ENCODE data around the gene RET. TPM values are rescaled to one million over a fixed set of nuclear protein-coding genes. Genes with fewer than 3 reads are reported as not detected.

Gene RET
- total and polyA plus RNA-seq, 4 donors = 0.25 to 2.5 (median 0.29) TPM; not detected in 1

GRCh38 chr10:43058716-43059335 lies 18.0 kb upstream of the RET start:
- Histone ChIP-seq H3K27me3 (ENCODE audit: control insufficient read depth in 1 of 2, insufficient read depth in 2 of 2, low read length in 1 of 2) (no peaks in the 10 kb centered on the region), H3K9me3 (ENCODE audit: control insufficient read depth, low read length) (no peaks in the 10 kb centered on the region), H3K4me3 (ENCODE audit: low read length in 2 of 2) (no peak overlapping the region), H3K36me3 (ENCODE audit: control insufficient read depth in 1 of 2, insufficient read depth in 2 of 2, low read length in 1 of 2) (no peaks in the 10 kb centered on the region), H3K4me1 (ENCODE audit: control insufficient read depth in 1 of 2, insufficient read depth in 2 of 2, low read length in 2 of 2) (no peaks in the 10 kb centered on the region), H3K27ac (ENCODE audit: low read depth in 1 of 2, low read length in 2 of 2) (no peak overlapping the region)
- ATAC-seq (ENCODE audit: low FRiP score) = no peak
- DNase-seq = peak; percentile 28 to 54
- 87 to 88% methylated on average over 13 of the region's 13 CpGs for WGBS, 2 donors
- intact Hi-C loops (cut with DNase I) = no loop called here

- no peaks in the 10 kb centered on the region for H3K27me3 ChIP-seq (ENCODE audit: control insufficient read depth in 1 of 2, insufficient read depth in 2 of 2, low read length in 1 of 2)
- H3K27ac ChIP-seq (ENCODE audit: low read depth in 1 of 2, low read length in 2 of 2) = no peak overlapping the region
- no peak overlapping the region for H3K4me3 ChIP-seq (ENCODE audit: low read length in 2 of 2)
- H3K9me3 ChIP-seq (ENCODE audit: control insufficient read depth, low read length) = no peaks in the 10 kb centered on the region
- ATAC-seq (ENCODE audit: low FRiP score) (no peak), DNase-seq (no peak)
- H3K4me1 ChIP-seq (ENCODE audit: control insufficient read depth in 1 of 2, insufficient read depth in 2 of 2, low read length in 2 of 2) = no peaks in the 10 kb centered on the region
- no peaks in the 10 kb centered on the region for H3K36me3 ChIP-seq (ENCODE audit: control insufficient read depth in 1 of 2, insufficient read depth in 2 of 2, low read length in 1 of 2)
- intact Hi-C loops (cut with DNase I) = no loop called here
- 52 to 68% methylated on average over 6 of the region's 6 CpGs for WGBS, 2 donors
Measured at GRCh38 chr10:43059336-43059720, 17.5 kb upstream of the RET start.

GRCh38 chr10:43059828-43060227 lies 17.0 kb upstream of the RET start:
- DNase-seq = no peak
- ATAC-seq (ENCODE audit: low FRiP score) = no peak
- Histone ChIP-seq H3K4me1 (ENCODE audit: control insufficient read depth in 1 of 2, insufficient read depth in 2 of 2, low read length in 2 of 2) (no peaks in the 10 kb centered on the region), H3K36me3 (ENCODE audit: control insufficient read depth in 1 of 2, insufficient read depth in 2 of 2, low read length in 1 of 2) (no peaks in the 10 kb centered on the region), H3K27me3 (ENCODE audit: control insufficient read depth in 1 of 2, insufficient read depth in 2 of 2, low read length in 1 of 2) (no peaks in the 10 kb centered on the region), H3K9me3 (ENCODE audit: control insufficient read depth, low read length) (no peaks in the 10 kb centered on the region), H3K27ac (ENCODE audit: low read depth in 1 of 2, low read length in 2 of 2) (no peak overlapping the region), H3K4me3 (ENCODE audit: low read length in 2 of 2) (no peak overlapping the region)
- 69 to 71% methylated on average over 7 of the region's 7 CpGs for WGBS, 2 donors
- intact Hi-C loops (cut with DNase I) = no loop called here

GRCh38 chr10:43060291-43060690 lies 16.6 kb upstream of the RET start:
- DNase-seq (peak in 1 of 2 donors; percentile 34), ATAC-seq (ENCODE audit: low FRiP score) (no peak)
- intact Hi-C loops (cut with DNase I) = no loop called here
- Histone ChIP-seq H3K27me3 (ENCODE audit: control insufficient read depth in 1 of 2, insufficient read depth in 2 of 2, low read length in 1 of 2) (no peaks in the 10 kb centered on the region), H3K27ac (ENCODE audit: low read depth in 1 of 2, low read length in 2 of 2) (no peak overlapping the region), H3K4me3 (ENCODE audit: low read length in 2 of 2) (no peak overlapping the region), H3K9me3 (ENCODE audit: control insufficient read depth, low read length) (no peaks in the 10 kb centered on the region), H3K4me1 (ENCODE audit: control insufficient read depth in 1 of 2, insufficient read depth in 2 of 2, low read length in 2 of 2) (no peaks in the 10 kb centered on the region), H3K36me3 (ENCODE audit: control insufficient read depth in 1 of 2, insufficient read depth in 2 of 2, low read length in 1 of 2) (no peaks in the 10 kb centered on the region)
- WGBS, 2 donors = 69 to 84% methylated on average over 6 of the region's 6 CpGs

- Histone ChIP-seq H3K36me3 (ENCODE audit: control insufficient read depth in 1 of 2, insufficient read depth in 2 of 2, low read length in 1 of 2) (no peaks in the 10 kb centered on the region), H3K9me3 (ENCODE audit: control insufficient read depth, low read length) (no peaks in the 10 kb centered on the region), H3K4me1 (ENCODE audit: control insufficient read depth in 1 of 2, insufficient read depth in 2 of 2, low read length in 2 of 2) (no peaks in the 10 kb centered on the region), H3K27ac (ENCODE audit: low read depth in 1 of 2, low read length in 2 of 2) (no peak overlapping the region), H3K27me3 (ENCODE audit: control insufficient read depth in 1 of 2, insufficient read depth in 2 of 2, low read length in 1 of 2) (no peaks in the 10 kb centered on the region), H3K4me3 (ENCODE audit: low read length in 2 of 2) (no peak overlapping the region)
- ATAC-seq (ENCODE audit: low FRiP score) (no peak), DNase-seq (no peak)
- WGBS, 2 donors = 92 to 93% methylated on average over 8 of the region's 8 CpGs
- intact Hi-C loops (cut with DNase I) = no loop called here
Measured at GRCh38 chr10:43061331-43061730, 15.5 kb upstream of the RET start.

- DNase-seq (no peak), ATAC-seq (ENCODE audit: low FRiP score) (no peak)
- no peak overlapping the region for H3K27ac ChIP-seq (ENCODE audit: low read depth in 1 of 2, low read length in 2 of 2)
- H3K9me3 ChIP-seq (ENCODE audit: control insufficient read depth, low read length) = no peaks in the 10 kb centered on the region
- H3K27me3 ChIP-seq (ENCODE audit: control insufficient read depth in 1 of 2, insufficient read depth in 2 of 2, low read length in 1 of 2) = no peaks in the 10 kb centered on the region
- no peak overlapping the region for H3K4me3 ChIP-seq (ENCODE audit: low read length in 2 of 2)
- 85 to 91% methylated on average over 9 of the region's 9 CpGs for WGBS, 2 donors
- intact Hi-C loops (cut with DNase I) = no loop called here
- no peaks in the 10 kb centered on the region for H3K4me1 ChIP-seq (ENCODE audit: control insufficient read depth in 1 of 2, insufficient read depth in 2 of 2, low read length in 2 of 2)
- no peaks in the 10 kb centered on the region for H3K36me3 ChIP-seq (ENCODE audit: control insufficient read depth in 1 of 2, insufficient read depth in 2 of 2, low read length in 1 of 2)
Measured at GRCh38 chr10:43061760-43062159, 15.1 kb upstream of the RET start.

- H3K9me3 ChIP-seq (ENCODE audit: control insufficient read depth, low read length) = no peaks in the 10 kb centered on the region
- WGBS, 2 donors = 93% methylated on average over 18 of the region's 18 CpGs
Measured at GRCh38 chr10:43062402-43063160, 14.3 kb upstream of the RET start.

GRCh38 chr10:43064331-43065075 lies 12.4 kb upstream of the RET start:
- ATAC-seq (ENCODE audit: low FRiP score) (no peak), DNase-seq (no peak)
- H3K4me1 ChIP-seq (ENCODE audit: control insufficient read depth in 1 of 2, insufficient read depth in 2 of 2, low read length in 2 of 2) = no peaks in the 10 kb centered on the region
- 77 to 78% methylated on average over 11 of the region's 11 CpGs for WGBS, 2 donors
- H3K4me3 ChIP-seq (ENCODE audit: low read length in 2 of 2) = no peak overlapping the region
- no peak overlapping the region for H3K27ac ChIP-seq (ENCODE audit: low read depth in 1 of 2, low read length in 2 of 2)
- no peaks in the 10 kb centered on the region for H3K27me3 ChIP-seq (ENCODE audit: control insufficient read depth in 1 of 2, insufficient read depth in 2 of 2, low read length in 1 of 2)
- H3K36me3 ChIP-seq (ENCODE audit: control insufficient read depth in 1 of 2, insufficient read depth in 2 of 2, low read length in 1 of 2) = no peaks in the 10 kb centered on the region
- intact Hi-C loops (cut with DNase I) = no loop called here
- H3K9me3 ChIP-seq (ENCODE audit: control insufficient read depth, low read length) = no peaks in the 10 kb centered on the region

More at GRCh38 chr10:43062402-43063160, 14.3 kb upstream of the RET start:
- intact Hi-C loops (cut with DNase I) = no loop called here
- no peak overlapping the region for H3K27ac ChIP-seq (ENCODE audit: low read depth in 1 of 2, low read length in 2 of 2)
- no peaks in the 10 kb centered on the region for H3K27me3 ChIP-seq (ENCODE audit: control insufficient read depth in 1 of 2, insufficient read depth in 2 of 2, low read length in 1 of 2)
- no peaks in the 10 kb centered on the region for H3K36me3 ChIP-seq (ENCODE audit: control insufficient read depth in 1 of 2, insufficient read depth in 2 of 2, low read length in 1 of 2)
- no peak for ATAC-seq (ENCODE audit: low FRiP score)
- no peaks in the 10 kb centered on the region for H3K4me1 ChIP-seq (ENCODE audit: control insufficient read depth in 1 of 2, insufficient read depth in 2 of 2, low read length in 2 of 2)
- H3K4me3 ChIP-seq (ENCODE audit: low read length in 2 of 2) = no peak overlapping the region
- no peak for DNase-seq

All from aorta (tissue), 5 donors.